GM12872 (cell line): Measurements from ENCODE around the gene C16orf74.

ENCODE experiments used
- CTCF ChIP-seq: IDR thresholded peaks from 3 replicates; pipeline ENCODE4 v1.5.1; 2011; ENCODE audit warnings: low read depth, mild to moderate bottlenecking, low read length, moderate library complexity; ENCODE audit not compliant: insufficient read depth

Gene C16orf74

GRCh38 chr16:85774136-85774535 lies 23.2 kb upstream of the C16orf74 start:
- TF ChIP-seq CTCF, result no peak

- TF ChIP-seq CTCF, result no peak
These were observed 22.1 kb upstream of the C16orf74 start for GRCh38 chr16:85773044-85773443.

GRCh38 chr16:85770741-85771140 lies 19.8 kb upstream of the C16orf74 start:
- TF ChIP-seq CTCF, result no peak

GRCh38 chr16:85768199-85768598 lies 17.3 kb upstream of the C16orf74 start:
- no peak for TF ChIP-seq CTCF

GRCh38 chr16:85767531-85767930 lies 16.6 kb upstream of the C16orf74 start:
- no peak for TF ChIP-seq CTCF

GRCh38 chr16:85765767-85766166 lies 14.9 kb upstream of the C16orf74 start:
- no peak for TF ChIP-seq CTCF

GRCh38 chr16:85765211-85765610 lies 14.3 kb upstream of the C16orf74 start:
- TF ChIP-seq CTCF, result no peak

GRCh38 chr16:85763616-85764015 lies 12.7 kb upstream of the C16orf74 start:
- TF ChIP-seq CTCF, result no peak
